Cardiac fibroblast (primary cell): ENCODE measurements around the gene TULP1.

ENCODE experiments used
- DNase-seq, 2 donors: peaks; one replicate each; pipeline versions ENCODE4 v3.0.0 to v3.0.0-alpha.2; 2010; ENCODE audit warnings: low read depth in 2 of 2
- H3K4me3 ChIP-seq, 2 donors: replicated peaks in 1 of 2; 1 replicate in 1 of 2; 2 replicates in 1 of 2; pipeline ENCODE4 v1.5.1; 2011; ENCODE audit warnings: low read depth in 2 of 2, low read length in 2 of 2, mild to moderate bottlenecking in 2 of 2, moderate library complexity in 1 of 2
- CTCF ChIP-seq: IDR thresholded peaks from one replicate; pipeline ENCODE4 v1.5.1; 2011; ENCODE audit warnings: low read depth, mild to moderate bottlenecking, low read length, inconsistent platforms

The TULP1 gene

GRCh38 chr6:35495258-35496035, 17.2 kb downstream of the TULP1 start:
- H3K4me3 ChIP-seq: peak overlapping the region; percentile 65 to 79
- DNase-seq: no peak

GRCh38 chr6:35494161-35494563, 18.5 kb downstream of the TULP1 start:
- TF ChIP-seq CTCF: no peak
- DNase-seq: peak; percentile 51 to 56
- peak overlapping the region in 1 of 2 donors; percentile 12 for H3K4me3 ChIP-seq

More at GRCh38 chr6:35495258-35496035, 17.2 kb downstream of the TULP1 start:
- no peak for TF ChIP-seq CTCF

GRCh38 chr6:35493307-35493983, 19.3 kb downstream of the TULP1 start:
- no peak for DNase-seq
- no peak for TF ChIP-seq CTCF
- H3K4me3 ChIP-seq: no peak overlapping the region

- no peak overlapping the region for H3K4me3 ChIP-seq
- DNase-seq: no peak
- no peak for TF ChIP-seq CTCF
Observed at GRCh38 chr6:35492974-35493284, 19.8 kb downstream of the TULP1 start.

GRCh38 chr6:35492258-35492973, 20.3 kb downstream of the TULP1 start:
- H3K4me3 ChIP-seq: no peak overlapping the region
- DNase-seq: no peak
- TF ChIP-seq CTCF: no peak

- no peak for DNase-seq
- TF ChIP-seq CTCF: no peak
Observed at GRCh38 chr6:35491558-35492257, 21.0 kb downstream of the TULP1 start.

More at GRCh38 chr6:35491558-35492257, 21.0 kb downstream of the TULP1 start:
- no peak overlapping the region for H3K4me3 ChIP-seq
